Measurements from ENCODE around the gene SETX. TPM values are rescaled to one million over a fixed set of nuclear protein-coding genes. Genes with fewer than 3 reads are reported as not detected.

Gene SETX
- total and polyA plus RNA-seq, 10 of the 15 experiments (the other 5 are each of a cell fraction or from before 2014, with no cell fraction given) = 15.8 to 75.7 (median 37.0) TPM

- no peak for TF ChIP-seq ZBTB40 (IDR thresholded peaks at IDR 0.05; ENCODE audit: borderline replicate concordance)
- TF ChIP-seq CHD2 (IDR thresholded peaks at IDR 0.05; ENCODE audit: borderline replicate concordance, low read depth, low read length) = no peak
- TF ChIP-seq ZSCAN29 (IDR thresholded peaks at IDR 0.05) = no peak
- no peak for TF ChIP-seq WRNIP1 (IDR thresholded peaks at IDR 0.05; ENCODE audit: borderline replicate concordance, low read depth, low read length)
- TF ChIP-seq, protein P1, sequence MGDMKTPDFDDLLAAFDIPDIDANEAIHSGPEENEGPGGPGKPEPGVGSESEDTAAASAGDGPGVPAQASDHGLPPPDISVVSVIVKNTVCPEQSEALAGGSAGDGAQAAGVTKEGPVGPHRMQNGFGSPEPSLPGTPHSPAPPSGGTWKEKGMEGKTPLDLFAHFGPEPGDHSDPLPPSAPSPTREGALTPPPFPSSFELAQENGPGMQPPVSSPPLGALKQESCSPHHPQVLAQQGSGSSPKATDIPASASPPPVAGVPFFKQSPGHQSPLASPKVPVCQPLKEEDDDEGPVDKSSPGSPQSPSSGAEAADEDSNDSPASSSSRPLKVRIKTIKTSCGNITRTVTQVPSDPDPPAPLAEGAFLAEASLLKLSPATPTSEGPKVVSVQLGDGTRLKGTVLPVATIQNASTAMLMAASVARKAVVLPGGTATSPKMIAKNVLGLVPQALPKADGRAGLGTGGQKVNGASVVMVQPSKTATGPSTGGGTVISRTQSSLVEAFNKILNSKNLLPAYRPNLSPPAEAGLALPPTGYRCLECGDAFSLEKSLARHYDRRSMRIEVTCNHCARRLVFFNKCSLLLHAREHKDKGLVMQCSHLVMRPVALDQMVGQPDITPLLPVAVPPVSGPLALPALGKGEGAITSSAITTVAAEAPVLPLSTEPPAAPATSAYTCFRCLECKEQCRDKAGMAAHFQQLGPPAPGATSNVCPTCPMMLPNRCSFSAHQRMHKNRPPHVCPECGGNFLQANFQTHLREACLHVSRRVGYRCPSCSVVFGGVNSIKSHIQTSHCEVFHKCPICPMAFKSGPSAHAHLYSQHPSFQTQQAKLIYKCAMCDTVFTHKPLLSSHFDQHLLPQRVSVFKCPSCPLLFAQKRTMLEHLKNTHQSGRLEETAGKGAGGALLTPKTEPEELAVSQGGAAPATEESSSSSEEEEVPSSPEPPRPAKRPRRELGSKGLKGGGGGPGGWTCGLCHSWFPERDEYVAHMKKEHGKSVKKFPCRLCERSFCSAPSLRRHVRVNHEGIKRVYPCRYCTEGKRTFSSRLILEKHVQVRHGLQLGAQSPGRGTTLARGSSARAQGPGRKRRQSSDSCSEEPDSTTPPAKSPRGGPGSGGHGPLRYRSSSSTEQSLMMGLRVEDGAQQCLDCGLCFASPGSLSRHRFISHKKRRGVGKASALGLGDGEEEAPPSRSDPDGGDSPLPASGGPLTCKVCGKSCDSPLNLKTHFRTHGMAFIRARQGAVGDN (IDR thresholded peaks at IDR 0.05) = no peak
- TF ChIP-seq, protein P2, sequence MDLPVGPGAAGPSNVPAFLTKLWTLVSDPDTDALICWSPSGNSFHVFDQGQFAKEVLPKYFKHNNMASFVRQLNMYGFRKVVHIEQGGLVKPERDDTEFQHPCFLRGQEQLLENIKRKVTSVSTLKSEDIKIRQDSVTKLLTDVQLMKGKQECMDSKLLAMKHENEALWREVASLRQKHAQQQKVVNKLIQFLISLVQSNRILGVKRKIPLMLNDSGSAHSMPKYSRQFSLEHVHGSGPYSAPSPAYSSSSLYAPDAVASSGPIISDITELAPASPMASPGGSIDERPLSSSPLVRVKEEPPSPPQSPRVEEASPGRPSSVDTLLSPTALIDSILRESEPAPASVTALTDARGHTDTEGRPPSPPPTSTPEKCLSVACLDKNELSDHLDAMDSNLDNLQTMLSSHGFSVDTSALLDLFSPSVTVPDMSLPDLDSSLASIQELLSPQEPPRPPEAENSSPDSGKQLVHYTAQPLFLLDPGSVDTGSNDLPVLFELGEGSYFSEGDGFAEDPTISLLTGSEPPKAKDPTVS (IDR thresholded peaks at IDR 0.05; ENCODE audit: low read depth, low read length) = no peak
Observed at GRCh38 chr9:132239518-132239917, 115.3 kb downstream of the SETX start (continued).

All from GM12878 (cell line).